GM23338 (cell line): Measurements from ENCODE around the gene PCA3. TPM values are rescaled to one million over a fixed set of nuclear protein-coding genes. Genes with fewer than 3 reads are reported as not detected.

Experiments
- ATAC-seq: fragments of 200-7000 bp; cut with Tn5 transposase; 3 replicates; pipeline ENCODE4 v1.9.1; 2020
- DNase-seq: peaks from one replicate; pipeline ENCODE4 v3.0.0-alpha.2; 2015; ENCODE audit warnings: low spot score
- H2AFZ ChIP-seq: fragments of 200-600 bp; sonication (generic); 2 replicates; pipeline ENCODE4 v1.8.0; 2016; ENCODE audit warnings: antibody characterized with exemption, mild to moderate bottlenecking, moderate library complexity
- H3F3A ChIP-seq: fragments of 200-600 bp; sonication (generic); replicated peaks from 2 replicates; pipeline ENCODE4 v1.8.0; 2017; ENCODE audit warnings: antibody characterized with exemption, mixed run types, low read depth
- H3K27ac ChIP-seq: fragments of 200-600 bp; sonication (generic); 2 replicates; pipeline ENCODE4 v1.6.1; 2016; ENCODE audit warnings: low read depth
- H3K27me3 ChIP-seq: fragments of 200-600 bp; sonication (generic); 2 replicates; pipeline ENCODE4 v1.8.0; 2016; ENCODE audit warnings: mild to moderate bottlenecking, mixed run types, moderate library complexity; ENCODE audit not compliant: insufficient read depth
- H3K36me3 ChIP-seq: fragments of 200-600 bp; sonication (generic); 2 replicates; pipeline ENCODE4 v1.8.0; 2016; ENCODE audit warnings: mild to moderate bottlenecking; ENCODE audit not compliant: insufficient read depth
- H3K4me1 ChIP-seq: fragments of 200-600 bp; sonication (generic); 2 replicates; pipeline ENCODE4 v1.8.0; 2016; ENCODE audit warnings: mild to moderate bottlenecking, moderate library complexity; ENCODE audit not compliant: insufficient read depth
- H3K4me2 ChIP-seq: fragments of 200-600 bp; sonication (generic); 2 replicates; pipeline ENCODE4 v1.7.1; 2017; ENCODE audit warnings: mixed run types
- H3K4me3 ChIP-seq: fragments of 200-600 bp; sonication (generic); 2 replicates; pipeline ENCODE4 v1.6.1; 2016; ENCODE audit warnings: mixed run types
- H3K79me2 ChIP-seq: fragments of 200-600 bp; sonication (generic); replicated peaks from 2 replicates; pipeline ENCODE4 v1.8.0; 2017; ENCODE audit warnings: mild to moderate bottlenecking; ENCODE audit not compliant: insufficient read depth
- H3K9me2 ChIP-seq: fragments of 200-600 bp; sonication (generic); 2 replicates; pipeline ENCODE4 v1.8.0; 2017; ENCODE audit not compliant: insufficient read depth
- H4K20me1 ChIP-seq: fragments of 200-600 bp; sonication (generic); replicated peaks from 2 replicates; pipeline ENCODE4 v1.8.0; 2017; ENCODE audit warnings: mild to moderate bottlenecking; ENCODE audit not compliant: insufficient read depth
- H3K27ac Mint-ChIP-seq: 2 replicates; pipeline ENCODE4 v1.8.0; 2020; ENCODE audit warnings: inconsistent platforms, mild to moderate bottlenecking, moderate library complexity, mixed read lengths
- H3K27me3 Mint-ChIP-seq: 3 replicates; pipeline ENCODE4 v1.8.0; 2022; ENCODE audit warnings: low read depth, mild to moderate bottlenecking, moderate library complexity, mixed read lengths, inconsistent platforms; ENCODE audit not compliant: insufficient read depth, poor library complexity
- H3K36me3 Mint-ChIP-seq: 3 replicates; pipeline ENCODE4 v1.8.0; 2021; ENCODE audit warnings: low read depth, mild to moderate bottlenecking, inconsistent platforms, moderate library complexity, mixed read lengths
- H3K4me1 Mint-ChIP-seq: 3 replicates; pipeline ENCODE4 v1.8.0; 2020; ENCODE audit warnings: mild to moderate bottlenecking, inconsistent platforms, mixed read lengths
- H3K4me3 Mint-ChIP-seq: 3 replicates; pipeline ENCODE4 v1.8.0; 2021; ENCODE audit warnings: moderate library complexity, mild to moderate bottlenecking, inconsistent platforms, mixed read lengths
- H3K9me3 Mint-ChIP-seq: 3 replicates; pipeline ENCODE4 v1.8.0; 2020; ENCODE audit warnings: moderate library complexity, mild to moderate bottlenecking, inconsistent platforms, mixed read lengths
- CREB1 ChIP-seq: fragments of 250-450 bp; sonication (Bioruptor Pico); IDR thresholded peaks from 2 replicates; pipeline ENCODE4 v1.5.0; 2020; ENCODE audit warnings: low read depth, mild to moderate bottlenecking, moderate library complexity
- EZH2phosphoT487 ChIP-seq: fragments of 200-600 bp; sonication (generic); IDR thresholded peaks from one replicate; pipeline ENCODE4 v1.8.1; 2018; ENCODE audit warnings: antibody characterized with exemption; ENCODE audit not compliant: unreplicated experiment
- JUNB ChIP-seq: IDR thresholded peaks from one replicate; pipeline ENCODE4 v1.6.1; 2016; ENCODE audit warnings: antibody characterized with exemption; ENCODE audit not compliant: unreplicated experiment
- NANOG ChIP-seq: IDR thresholded peaks from 2 replicates; pipeline ENCODE4 v1.6.1; 2016; ENCODE audit warnings: antibody characterized with exemption, borderline replicate concordance
- POLR2AphosphoS5 ChIP-seq: IDR thresholded peaks from 2 replicates; pipeline ENCODE4 v1.6.1; 2016; ENCODE audit warnings: antibody characterized with exemption, low read depth
- STAT1 ChIP-seq: IDR thresholded peaks from one replicate; pipeline ENCODE4 v1.6.1; 2016; ENCODE audit warnings: antibody characterized with exemption; ENCODE audit not compliant: unreplicated experiment
- ZNF114 ChIP-seq: fragments of 250-450 bp; sonication (Bioruptor Pico); IDR thresholded peaks from 2 replicates; pipeline ENCODE4 v1.5.0; 2020; ENCODE audit warnings: mild to moderate bottlenecking, moderate library complexity
- ZNF462 ChIP-seq: fragments of 250-450 bp; sonication (Bioruptor Pico); IDR thresholded peaks from 2 replicates; pipeline ENCODE4 v1.5.0; 2020; ENCODE audit warnings: mild to moderate bottlenecking, moderate library complexity
- polyA plus RNA-seq: library from polyadenylated mRNA; unstranded; fragments of >200 nt; fragmentation: Nextera tagmentation; extraction: Ambion mirVana; gene quantifications from 2 replicates; pipeline ENCODE4 v1.2.1, GENCODE V29; 2016
- total RNA-seq: library from RNA; depleted of rRNA; stranded (reverse); fragments of >200 nt; shearing (Covaris generic); gene quantifications from 2 replicates; pipeline ENCODE4 v1.2.3, GENCODE V29; 2014

PCA3 gene
- total and polyA plus RNA-seq, 2 experiments from 2014 or later: 0.28 to 0.76 TPM

DNA sequence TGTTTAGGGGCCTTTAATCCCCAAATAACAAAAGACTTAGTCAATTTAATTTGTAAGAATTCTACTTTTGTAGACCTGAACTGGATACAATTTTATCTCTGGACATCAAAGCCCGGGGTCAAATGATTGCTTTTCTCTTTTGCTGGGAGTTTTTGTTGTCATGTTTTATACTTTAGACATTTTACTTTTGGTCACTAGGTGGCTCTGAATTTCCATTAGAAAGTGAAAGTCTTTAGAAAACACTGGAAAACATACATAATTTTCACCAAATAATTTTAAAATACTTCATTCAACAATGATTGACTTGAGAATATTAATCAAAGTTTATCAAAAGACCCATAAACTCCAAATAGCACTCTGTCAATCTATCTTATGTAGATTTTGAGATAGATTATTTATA, 2.8 kb upstream of the PCA3 start (continued):
- no peak for TF ChIP-seq ZNF462

DNA sequence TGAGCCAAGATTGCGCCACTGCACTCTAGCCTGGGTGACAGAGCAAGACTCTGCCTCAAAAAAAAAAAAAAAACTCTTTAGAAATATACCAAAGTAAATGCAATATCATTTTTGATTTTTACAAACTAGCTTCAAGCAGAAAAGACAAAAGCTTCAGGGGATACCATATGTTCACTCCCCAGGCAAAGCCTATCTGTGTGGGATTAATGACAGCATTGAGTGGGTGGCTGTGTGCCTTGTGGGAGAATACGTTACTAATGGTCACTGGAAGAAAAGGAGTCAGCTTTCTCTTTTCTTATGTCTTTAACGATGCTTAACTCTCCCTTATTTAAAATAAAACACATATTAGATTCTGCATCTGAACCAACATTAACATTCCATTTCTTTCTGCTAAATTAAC, 1.9 kb downstream of the PCA3 start:
- DNase-seq (no peak), ATAC-seq (no peak)
- Histone ChIP-seq H3K4me3 (no peak overlapping the region), H3K27ac (no peak overlapping the region), H3K4me2 (no peak overlapping the region), H3F3A (no peaks in the 10 kb centered on the region), H3K9me2 (no peaks in the 10 kb centered on the region), H3K4me1 (no peaks in the 10 kb centered on the region), H2AFZ (no peak overlapping the region), H4K20me1 (no peaks in the 10 kb centered on the region), H3K27me3 (no peaks in the 10 kb centered on the region), H3K79me2 (no peaks in the 10 kb centered on the region), H3K36me3 (no peaks in the 10 kb centered on the region)
- Mint-ChIP-seq H3K36me3 (no peaks in the 10 kb centered on the region), H3K9me3 (no peaks in the 10 kb centered on the region), H3K27me3 (no peaks in the 10 kb centered on the region), H3K4me1 (no peaks in the 10 kb centered on the region), H3K4me3 (no peak overlapping the region), H3K27ac (no peak overlapping the region)
- TF ChIP-seq ZNF114 (CRISPR knock-in tag): no peak
- no peak for TF ChIP-seq EZH2phosphoT487
- no peak for TF ChIP-seq POLR2AphosphoS5
- no peak for TF ChIP-seq CREB1
- TF ChIP-seq ZNF462: no peak
- TF ChIP-seq JUNB: no peak
- no peak for TF ChIP-seq NANOG
- no peak for TF ChIP-seq STAT1
